ENCODE results near the gene ARHGEF16. TPM values are rescaled to one million over a fixed set of nuclear protein-coding genes. Genes with fewer than 3 reads are reported as not detected.

ARHGEF16 gene
- total RNA-seq, 1 experiment from 2014 or later, result 25.1 TPM

- no TSS peak for BruUV-seq (replicated peaks)
- H3K4me1 ChIP-seq (replicated peaks; ENCODE audit: insufficient read depth), result peaks cover 24% of the 10 kb centered on the region
- peaks cover 13% of the 10 kb centered on the region; the same call in 1 of the 2 replicates for H4K20me1 ChIP-seq (ENCODE audit: insufficient read depth)
- H3K9me3 ChIP-seq (ENCODE audit: insufficient read depth, low read depth), result no peaks in the 10 kb centered on the region
- CTCF ChIA-PET, result no interaction called here
- no peak overlapping the region for H3K27ac ChIP-seq
- H2AFZ ChIP-seq, result no peak overlapping the region
- H3K79me2 ChIP-seq (ENCODE audit: low read depth), result 0 out of 2 replicates have a peak, but pooled peaks cover 9% of the 10 kb centered on the region
- H3K9me2 ChIP-seq (ENCODE audit: insufficient read depth), result no peaks in the 10 kb centered on the region
- H3K4me2 ChIP-seq, result no peak overlapping the region
- H3K27me3 ChIP-seq (ENCODE audit: insufficient read depth, low read depth), result no peaks in the 10 kb centered on the region
- intact Hi-C loops (cut with micrococcal nuclease; ENCODE audit: unreplicated experiment), result no loop called here
- POLR2A ChIA-PET (ENCODE audit: unreplicated experiment), result no interaction called here
- peaks cover 28% of the 10 kb centered on the region; the same call in 1 of the 2 replicates for H3F3A ChIP-seq (ENCODE audit: insufficient read depth, low read depth)
- H3K4me3 ChIP-seq, result no peak overlapping the region
- H3K36me3 ChIP-seq (ENCODE audit: low read depth), result no peaks in the 10 kb centered on the region
- DNase-seq, result no peak
- TF ChIP-seq CTCF (conservative IDR thresholded peaks at IDR 0.05) (no peak), EZH2 (IDR thresholded peaks at IDR 0.05; ENCODE audit: low read depth) (no peak)
Measured at GRCh38 chr1:3457910-3458883, 3.7 kb downstream of the ARHGEF16 start.

- DNase-seq, result no peak
- Histone ChIP-seq H3K27me3 (ENCODE audit: insufficient read depth, low read depth) (no peaks in the 10 kb centered on the region), H3K4me1 (replicated peaks; ENCODE audit: insufficient read depth) (peaks cover 14% of the 10 kb centered on the region), H3K9me3 (ENCODE audit: insufficient read depth, low read depth) (no peaks in the 10 kb centered on the region), H3K79me2 (ENCODE audit: low read depth) (0 out of 2 replicates have a peak, but pooled peaks cover 9% of the 10 kb centered on the region), H3K4me2 (peak overlapping the region; percentile 47; the same call in 1 of the 2 replicates), H3K36me3 (ENCODE audit: low read depth) (no peaks in the 10 kb centered on the region), H3K27ac (no peak overlapping the region), H3F3A (ENCODE audit: insufficient read depth, low read depth) (peaks cover 20% of the 10 kb centered on the region; the same call in 1 of the 2 replicates), H4K20me1 (ENCODE audit: insufficient read depth) (peaks cover 13% of the 10 kb centered on the region; the same call in 1 of the 2 replicates), H3K9me2 (ENCODE audit: insufficient read depth) (no peaks in the 10 kb centered on the region), H2AFZ (no peak overlapping the region), H3K4me3 (no peak overlapping the region)
- POLR2A ChIA-PET (ENCODE audit: unreplicated experiment), result no interaction called here
- TF ChIP-seq EZH2 (IDR thresholded peaks at IDR 0.05; ENCODE audit: low read depth) (no peak), CTCF (conservative IDR thresholded peaks at IDR 0.05) (no peak)
- intact Hi-C loops (cut with micrococcal nuclease; ENCODE audit: unreplicated experiment), result no loop called here
- CTCF ChIA-PET, result no interaction called here
- no TSS peak for BruUV-seq (replicated peaks)
Measured at GRCh38 chr1:3459051-3459908, 4.8 kb downstream of the ARHGEF16 start.

All from PC-9 (cell line).